ENCODE data around the gene PCP4.

PCP4 gene

DNA sequence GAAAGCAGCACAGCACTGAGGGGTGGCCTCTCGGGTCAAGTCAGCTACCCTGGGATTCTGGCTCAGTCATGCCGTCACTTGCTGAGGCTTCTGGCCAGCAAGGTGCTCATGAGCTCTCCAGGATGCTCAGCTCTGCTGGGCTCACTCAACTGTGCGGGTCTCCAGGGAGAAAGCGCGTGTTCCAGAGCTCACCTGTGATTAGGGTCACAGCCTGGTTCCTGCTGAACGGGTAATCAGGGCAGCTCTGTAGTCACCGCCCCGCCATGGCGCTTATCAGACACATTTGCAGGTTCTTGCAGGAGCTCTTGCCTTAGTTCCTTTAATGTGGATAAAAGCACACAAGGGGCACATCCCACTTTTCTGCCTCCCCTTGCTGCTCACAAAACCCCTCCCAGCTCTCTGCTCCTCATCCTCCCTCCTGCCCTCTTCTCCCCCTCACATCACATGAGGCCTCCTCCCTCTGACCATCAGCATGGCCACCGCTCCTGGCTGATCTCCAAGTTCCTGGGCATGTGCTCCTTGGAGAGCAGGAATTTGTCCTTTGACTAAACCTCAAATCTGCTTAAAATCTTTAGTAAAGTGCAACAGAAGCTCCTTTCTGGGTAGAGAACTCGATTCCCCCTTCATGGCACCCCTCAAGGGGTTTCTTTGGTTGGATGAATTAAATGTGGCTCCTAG, 2.0 kb downstream of the PCP4 start:
- TF ChIP-seq EZH2 (IDR thresholded peaks at IDR 0.05; ENCODE audit: borderline replicate concordance, low read depth, low read length, severe bottlenecking): no peak
- TF ChIP-seq, protein P1, sequence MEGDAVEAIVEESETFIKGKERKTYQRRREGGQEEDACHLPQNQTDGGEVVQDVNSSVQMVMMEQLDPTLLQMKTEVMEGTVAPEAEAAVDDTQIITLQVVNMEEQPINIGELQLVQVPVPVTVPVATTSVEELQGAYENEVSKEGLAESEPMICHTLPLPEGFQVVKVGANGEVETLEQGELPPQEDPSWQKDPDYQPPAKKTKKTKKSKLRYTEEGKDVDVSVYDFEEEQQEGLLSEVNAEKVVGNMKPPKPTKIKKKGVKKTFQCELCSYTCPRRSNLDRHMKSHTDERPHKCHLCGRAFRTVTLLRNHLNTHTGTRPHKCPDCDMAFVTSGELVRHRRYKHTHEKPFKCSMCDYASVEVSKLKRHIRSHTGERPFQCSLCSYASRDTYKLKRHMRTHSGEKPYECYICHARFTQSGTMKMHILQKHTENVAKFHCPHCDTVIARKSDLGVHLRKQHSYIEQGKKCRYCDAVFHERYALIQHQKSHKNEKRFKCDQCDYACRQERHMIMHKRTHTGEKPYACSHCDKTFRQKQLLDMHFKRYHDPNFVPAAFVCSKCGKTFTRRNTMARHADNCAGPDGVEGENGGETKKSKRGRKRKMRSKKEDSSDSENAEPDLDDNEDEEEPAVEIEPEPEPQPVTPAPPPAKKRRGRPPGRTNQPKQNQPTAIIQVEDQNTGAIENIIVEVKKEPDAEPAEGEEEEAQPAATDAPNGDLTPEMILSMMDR (IDR thresholded peaks at IDR 0.05; ENCODE audit: borderline replicate concordance, extremely low read depth, low read length, poor library complexity, severe bottlenecking): no peak
- Histone ChIP-seq H3K4me2 (ENCODE audit: insufficient read depth, low read length) (no peak overlapping the region), H4K20me1 (ENCODE audit: insufficient read depth, low read length) (no peaks in the 10 kb centered on the region), H3K36me3 (ENCODE audit: insufficient read depth, low read length) (no peaks in the 10 kb centered on the region), H3K4me3 (ENCODE audit: low read depth in 1 of 2, low read length in 2 of 2) (no peak overlapping the region), H3K79me2 (ENCODE audit: insufficient read depth, low read length) (no peaks in the 10 kb centered on the region), H3K9ac (ENCODE audit: low read depth, low read length) (no peak overlapping the region), H3K4me1 (ENCODE audit: insufficient read depth, low read length) (no peaks in the 10 kb centered on the region), H3K27me3 (ENCODE audit: insufficient read depth, low read length, poor library complexity) (peaks cover 9% of the 10 kb centered on the region), H2AFZ (ENCODE audit: low read depth, low read length) (no peak overlapping the region), H3K27ac (ENCODE audit: low read length) (no peak overlapping the region), H3K9me3 (ENCODE audit: insufficient read depth, low read length, severe bottlenecking) (no peaks in the 10 kb centered on the region)
- DNase-seq (no peak), ATAC-seq (ENCODE audit: insufficient read depth, low read depth) (no peak)

DNA sequence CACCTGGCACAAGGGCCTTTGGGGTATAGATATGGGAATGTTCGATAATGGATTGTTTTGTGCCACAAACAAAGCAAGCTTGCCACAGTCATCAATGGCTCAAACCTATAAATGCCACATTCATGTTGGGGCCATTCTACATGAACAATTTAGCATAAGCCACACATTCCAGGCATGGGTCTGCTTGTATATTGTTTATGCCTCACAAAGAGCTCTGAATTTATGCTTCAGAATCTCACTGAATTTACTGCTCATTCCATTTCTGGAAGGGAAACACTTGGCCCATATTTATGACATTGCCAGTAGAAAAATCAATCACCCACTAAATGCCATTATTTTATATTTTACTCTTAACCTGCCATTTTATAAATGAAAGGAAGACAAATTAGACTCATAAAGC, 6.4 kb downstream of the PCP4 start:
- Histone ChIP-seq H3K9me3 (ENCODE audit: insufficient read depth, low read length, severe bottlenecking) (no peaks in the 10 kb centered on the region), H3K36me3 (ENCODE audit: insufficient read depth, low read length) (no peaks in the 10 kb centered on the region), H3K4me2 (ENCODE audit: insufficient read depth, low read length) (no peak overlapping the region), H3K27me3 (ENCODE audit: insufficient read depth, low read length, poor library complexity) (peaks cover 9% of the 10 kb centered on the region), H3K4me3 (ENCODE audit: low read depth in 1 of 2, low read length in 2 of 2) (no peak overlapping the region), H3K79me2 (ENCODE audit: insufficient read depth, low read length) (no peaks in the 10 kb centered on the region), H3K27ac (ENCODE audit: low read length) (no peak overlapping the region), H4K20me1 (ENCODE audit: insufficient read depth, low read length) (no peaks in the 10 kb centered on the region), H2AFZ (ENCODE audit: low read depth, low read length) (no peak overlapping the region), H3K4me1 (ENCODE audit: insufficient read depth, low read length) (no peaks in the 10 kb centered on the region), H3K9ac (ENCODE audit: low read depth, low read length) (no peak overlapping the region)
- no peak for TF ChIP-seq EZH2 (IDR thresholded peaks at IDR 0.05; ENCODE audit: borderline replicate concordance, low read depth, low read length, severe bottlenecking)
- TF ChIP-seq, protein P1 (IDR thresholded peaks at IDR 0.05; ENCODE audit: borderline replicate concordance, extremely low read depth, low read length, poor library complexity, severe bottlenecking): no peak
- no peak for DNase-seq
- ATAC-seq (ENCODE audit: insufficient read depth, low read depth): no peak

DNA sequence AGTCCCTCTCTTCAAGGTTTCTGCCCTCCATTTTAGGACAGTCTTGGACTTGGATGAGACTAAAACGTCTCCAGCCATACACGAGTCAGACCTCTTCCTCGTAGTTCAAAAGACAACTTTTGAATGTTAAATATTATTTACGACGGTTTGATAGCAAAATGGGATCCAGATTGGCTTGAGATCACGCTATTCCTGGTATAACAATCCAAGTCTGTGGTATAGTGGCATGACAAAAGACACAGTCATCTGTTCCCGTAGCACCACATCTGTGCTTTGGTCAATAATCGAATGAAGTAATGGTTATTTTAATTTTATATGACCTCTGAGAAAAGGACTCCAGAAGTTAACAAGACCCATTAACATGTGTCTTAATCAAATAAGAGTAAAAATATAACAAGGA, 7.0 kb downstream of the PCP4 start:
- TF ChIP-seq, protein P1 (IDR thresholded peaks at IDR 0.05; ENCODE audit: borderline replicate concordance, extremely low read depth, low read length, poor library complexity, severe bottlenecking): no peak
- TF ChIP-seq EZH2 (IDR thresholded peaks at IDR 0.05; ENCODE audit: borderline replicate concordance, low read depth, low read length, severe bottlenecking): no peak
- H3K9ac ChIP-seq (ENCODE audit: low read depth, low read length): no peak overlapping the region

More for the DNA sequence above, 7.0 kb downstream of the PCP4 start:
- H2AFZ ChIP-seq (ENCODE audit: low read depth, low read length): no peak overlapping the region
- H3K4me1 ChIP-seq (ENCODE audit: insufficient read depth, low read length): no peaks in the 10 kb centered on the region
- no peaks in the 10 kb centered on the region for H3K79me2 ChIP-seq (ENCODE audit: insufficient read depth, low read length)
- H3K4me2 ChIP-seq (ENCODE audit: insufficient read depth, low read length): no peak overlapping the region
- no peaks in the 10 kb centered on the region for H4K20me1 ChIP-seq (ENCODE audit: insufficient read depth, low read length)
- ATAC-seq (ENCODE audit: insufficient read depth, low read depth): no peak
- no peak for DNase-seq
- H3K4me3 ChIP-seq (ENCODE audit: low read depth in 1 of 2, low read length in 2 of 2): no peak overlapping the region
- no peaks in the 10 kb centered on the region for H3K36me3 ChIP-seq (ENCODE audit: insufficient read depth, low read length)
- H3K9me3 ChIP-seq (ENCODE audit: insufficient read depth, low read length, severe bottlenecking): no peaks in the 10 kb centered on the region
- H3K27ac ChIP-seq (ENCODE audit: low read length): no peak overlapping the region
- H3K27me3 ChIP-seq (ENCODE audit: insufficient read depth, low read length, poor library complexity): peaks cover 9% of the 10 kb centered on the region

Measured in DND-41 (cell line).